Lung (tissue), 12 donors: ENCODE measurements around the gene HSPH1. TPM values are rescaled to one million over a fixed set of nuclear protein-coding genes. Genes with fewer than 3 reads are reported as not detected.
"Not testable (repeated sequence)": the region's sequence is repeated elsewhere in the genome, so short reads cannot be mapped to it uniquely, and the experiment has no call there.

Source experiments
- ATAC-seq: fragments of 200-7000 bp; cut with Tn5 transposase; one replicate; pipeline ENCODE4 v1.9.1; 2020; ENCODE audit warnings: moderate number of reproducible peaks; ENCODE audit not compliant: insufficient read depth, low FRiP score
- DNase-seq, 3 donors: peaks; one replicate each; pipeline ENCODE4 v3.0.0-alpha.2; 2013 to 2017
- H3K27ac ChIP-seq, 2 donors: one replicate each; pipeline ENCODE4 v1.5.1; 2013; ENCODE audit warnings: mild to moderate bottlenecking in 2 of 2, moderate library complexity in 2 of 2, control low read depth in 1 of 2, inconsistent platforms in 1 of 2, low read depth in 1 of 2, low read length in 1 of 2
- H3K27me3 ChIP-seq, 3 donors: one replicate each; pipeline ENCODE4 v1.5.1; 2013; ENCODE audit warnings: low read length in 2 of 3; ENCODE audit not compliant: control insufficient read depth in 3 of 3, insufficient read depth in 3 of 3
- H3K36me3 ChIP-seq, 4 donors: one replicate each; pipeline ENCODE4 v1.5.1; 2013; ENCODE audit warnings: low read length in 4 of 4, mild to moderate bottlenecking in 1 of 4, moderate library complexity in 1 of 4; ENCODE audit not compliant: control insufficient read depth in 4 of 4, insufficient read depth in 4 of 4
- H3K4me1 ChIP-seq, 5 donors: one replicate each; pipeline ENCODE4 v1.5.1; 2013; ENCODE audit warnings: low read length in 5 of 5, mild to moderate bottlenecking in 2 of 5, moderate library complexity in 1 of 5; ENCODE audit not compliant: control insufficient read depth in 5 of 5, insufficient read depth in 5 of 5
- H3K4me3 ChIP-seq: one replicate; pipeline ENCODE4 v1.5.1; 2013; ENCODE audit warnings: mild to moderate bottlenecking, control low read depth, moderate library complexity
- H3K9ac ChIP-seq, 2 donors: one replicate each; pipeline ENCODE4 v1.5.1; 2013; ENCODE audit warnings: low read length in 2 of 2, control low read depth in 1 of 2; ENCODE audit not compliant: insufficient read depth in 1 of 2
- H3K9me3 ChIP-seq, 4 donors: one replicate each; pipeline ENCODE4 v1.5.1; 2013; ENCODE audit warnings: low read length in 3 of 4, mild to moderate bottlenecking in 1 of 4, moderate library complexity in 1 of 4; ENCODE audit not compliant: control insufficient read depth in 4 of 4, insufficient read depth in 3 of 4
- CTCF ChIP-seq: IDR thresholded peaks from 2 replicates; pipeline ENCODE4 v1.5.1; 2012; ENCODE audit warnings: mild to moderate bottlenecking; ENCODE audit errors: control extremely low read depth, extremely low read depth
- WGBS, 2 donors: extraction: QIAGEN DNeasy Blood & Tissue Kit; methylation state at CpG; one replicate each; pipeline ENCODE4 v1.1.7; 2013; 5-methylcytosine and 5-hydroxymethylcytosine counted together
- polyA plus RNA-seq, 2 donors: library from polyadenylated mRNA; stranded (reverse); fragments of 200-250 nt; gene quantifications; one replicate each; pipeline ENCODE4 v1.2.1, GENCODE V29; 2013
- total RNA-seq, 2 donors: library from RNA; depleted of rRNA in 1 of 2; stranded (reverse); fragments of >200 nt in 1 of 2; gene quantifications; one replicate each; pipeline ENCODE4 v1.2.1, GENCODE V29; 2014 to 2021
- donor health status: control.
- donor health status: control.
- donor health status: Bipolar disorder and iron deficiency.
- donor health status: healthy.
- donor health status: DM: yes; HTN: yes; CAD: no.

Gene HSPH1
- total and polyA plus RNA-seq, 4 donors = 34.1 to 223 (median 65.6) TPM

GRCh38 chr13:31182987-31183386 lies 21.3 kb upstream of the HSPH1 start:
- WGBS, 2 donors = 95% methylated on average over 26 of the region's 26 CpGs
- H3K9ac ChIP-seq = no peak overlapping the region
- no peaks in the 10 kb centered on the region for H3K36me3 ChIP-seq
- no peaks in the 10 kb centered on the region for H3K27me3 ChIP-seq
- H3K4me3 ChIP-seq = no peak overlapping the region
- no peaks in the 10 kb centered on the region for H3K4me1 ChIP-seq
- no peak overlapping the region for H3K27ac ChIP-seq
- no peak for DNase-seq
- peaks cover 0 to 2% (median 0%) of the 10 kb centered on the region in 4 donors for H3K9me3 ChIP-seq
- no peak for TF ChIP-seq CTCF
- no peak for ATAC-seq

GRCh38 chr13:31179754-31180153 lies 18.1 kb upstream of the HSPH1 start:
- Histone ChIP-seq H3K27ac (no peak overlapping the region), H3K4me3 (no peak overlapping the region), H3K9me3 (no peaks in the 10 kb centered on the region), H3K9ac (no peak overlapping the region), H3K36me3 (no peaks in the 10 kb centered on the region), H3K27me3 (no peaks in the 10 kb centered on the region), H3K4me1 (no peaks in the 10 kb centered on the region)
- ATAC-seq (no peak), DNase-seq (no peak)
- no peak for TF ChIP-seq CTCF
- WGBS, 2 donors = 64 to 79% methylated on average over 5 of the region's 5 CpGs

GRCh38 chr13:31179241-31179640 lies 17.5 kb upstream of the HSPH1 start:
- WGBS, 2 donors = 94 to 97% methylated on average over 8 of the region's 8 CpGs
- no peaks in the 10 kb centered on the region for H3K9me3 ChIP-seq
- ATAC-seq = no peak
- H3K27ac ChIP-seq = no peak overlapping the region
- H3K4me3 ChIP-seq = no peak overlapping the region
- H3K9ac ChIP-seq = no peak overlapping the region
- no peaks in the 10 kb centered on the region for H3K4me1 ChIP-seq
- no peaks in the 10 kb centered on the region for H3K36me3 ChIP-seq
- no peak for DNase-seq
- TF ChIP-seq CTCF = no peak
- H3K27me3 ChIP-seq = no peaks in the 10 kb centered on the region

GRCh38 chr13:31177813-31178495 lies 16.2 kb upstream of the HSPH1 start:
- WGBS, 2 donors = 88 to 93% methylated on average over 12 of the region's 12 CpGs
- H3K9me3 ChIP-seq, ATAC-seq, H3K27me3 ChIP-seq, DNase-seq, H3K9ac ChIP-seq, H3K4me3 ChIP-seq, H3K4me1 ChIP-seq, H3K36me3 ChIP-seq, H3K27ac ChIP-seq: not testable (repeated sequence)
